Hindlimb muscle (tissue), 1 donor: ENCODE data around the gene RNF222. TPM values are rescaled to one million over a fixed set of nuclear protein-coding genes. Genes with fewer than 3 reads are reported as not detected.

Experiments used
- polyA plus RNA-seq: library from polyadenylated mRNA; unstranded; fragments of 120-200 nt; gene quantifications from one replicate; pipeline ENCODE4 v1.2.1, GENCODE V29; 2013; ENCODE audit not compliant: insufficient read length

RNF222 gene
- polyA plus RNA-seq, 1 donor = 0.09 TPM

Other genes starting within 250 kb of the RNF222 start
- 72.6 TPM for gene PER1, start 245.4 kb downstream of the RNF222 start, polyA plus RNA-seq
- gene VAMP2, start 234.9 kb downstream of the RNF222 start, polyA plus RNA-seq = 68.4 TPM
- gene TMEM107, start 221.4 kb downstream of the RNF222 start, polyA plus RNA-seq = 5.5 TPM
- gene BORCS6, start 207.6 kb downstream of the RNF222 start, polyA plus RNA-seq = 5.5 TPM
- gene AURKB, start 187.3 kb downstream of the RNF222 start, polyA plus RNA-seq = 14.9 TPM
- 19.5 TPM for gene CTC1, start 149.8 kb downstream of the RNF222 start, polyA plus RNA-seq
- gene PFAS, start 148.5 kb downstream of the RNF222 start, polyA plus RNA-seq = 34.9 TPM
- gene RANGRF, start 109.2 kb downstream of the RNF222 start, polyA plus RNA-seq = 21.0 TPM
- 1.5 TPM for gene SLC25A35, start 102.4 kb downstream of the RNF222 start, polyA plus RNA-seq
- gene ARHGEF15, start 87.6 kb downstream of the RNF222 start, polyA plus RNA-seq = 14.8 TPM
- gene ODF4, start 58.0 kb downstream of the RNF222 start, polyA plus RNA-seq = not detected
- 2,898 TPM for gene RPL26, start 14.6 kb downstream of the RNF222 start, polyA plus RNA-seq
- gene NDEL1, start 38.1 kb upstream of the RNF222 start, polyA plus RNA-seq = 41.9 TPM
- 56.8 TPM for gene MYH10, start 232.9 kb upstream of the RNF222 start, polyA plus RNA-seq